ENCODE results near the gene GARIN5B. TPM values are rescaled to one million over a fixed set of nuclear protein-coding genes. Genes with fewer than 3 reads are reported as not detected.
A peak's percentile ranks its signal among the peaks of the same experiment; 100 is the strongest.

The GARIN5B gene
- total and polyA plus RNA-seq, 2 of the 13 experiments (the other 11 are each of a cell fraction or from before 2014, with no cell fraction given), result not detected

DNA sequence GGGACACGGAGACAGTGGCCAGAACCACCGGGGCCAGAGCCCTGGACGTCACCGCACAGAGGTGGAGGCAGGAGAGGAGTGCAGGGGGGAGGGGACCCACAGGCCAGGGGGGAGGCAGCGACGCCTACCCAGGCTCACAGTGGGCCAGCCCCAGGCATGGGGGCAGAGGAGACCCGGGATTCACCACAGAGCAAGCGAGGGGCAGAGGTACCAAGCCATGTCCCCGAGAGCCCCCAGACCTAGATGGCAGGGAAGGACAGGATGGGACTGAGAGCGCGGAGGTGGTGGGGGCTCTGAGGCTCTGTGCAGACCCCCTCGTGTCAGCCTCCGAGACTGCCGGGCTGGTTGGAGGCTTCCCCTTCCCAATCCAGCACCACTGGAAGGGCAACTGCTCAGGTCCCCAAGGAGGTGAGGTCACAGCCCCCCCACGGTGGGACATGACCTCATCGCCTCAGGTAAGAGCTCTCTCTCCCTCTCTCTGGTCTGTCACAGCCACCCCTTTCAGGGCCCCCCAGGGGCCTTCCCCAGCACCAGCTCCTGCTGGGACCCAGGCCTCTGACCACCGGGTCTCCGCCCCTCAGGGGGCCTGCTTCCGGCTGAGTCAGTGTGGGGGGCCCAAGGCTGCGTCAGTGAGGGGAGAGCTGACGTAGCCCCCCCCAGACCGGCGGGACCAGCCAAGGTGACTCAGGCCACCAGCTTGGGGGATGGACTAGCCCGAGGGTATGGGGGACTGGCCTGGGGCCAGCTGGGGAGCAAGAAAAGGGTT is 9.4 kb upstream of the GARIN5B start (continued):
- TF ChIP-seq, protein P1, sequence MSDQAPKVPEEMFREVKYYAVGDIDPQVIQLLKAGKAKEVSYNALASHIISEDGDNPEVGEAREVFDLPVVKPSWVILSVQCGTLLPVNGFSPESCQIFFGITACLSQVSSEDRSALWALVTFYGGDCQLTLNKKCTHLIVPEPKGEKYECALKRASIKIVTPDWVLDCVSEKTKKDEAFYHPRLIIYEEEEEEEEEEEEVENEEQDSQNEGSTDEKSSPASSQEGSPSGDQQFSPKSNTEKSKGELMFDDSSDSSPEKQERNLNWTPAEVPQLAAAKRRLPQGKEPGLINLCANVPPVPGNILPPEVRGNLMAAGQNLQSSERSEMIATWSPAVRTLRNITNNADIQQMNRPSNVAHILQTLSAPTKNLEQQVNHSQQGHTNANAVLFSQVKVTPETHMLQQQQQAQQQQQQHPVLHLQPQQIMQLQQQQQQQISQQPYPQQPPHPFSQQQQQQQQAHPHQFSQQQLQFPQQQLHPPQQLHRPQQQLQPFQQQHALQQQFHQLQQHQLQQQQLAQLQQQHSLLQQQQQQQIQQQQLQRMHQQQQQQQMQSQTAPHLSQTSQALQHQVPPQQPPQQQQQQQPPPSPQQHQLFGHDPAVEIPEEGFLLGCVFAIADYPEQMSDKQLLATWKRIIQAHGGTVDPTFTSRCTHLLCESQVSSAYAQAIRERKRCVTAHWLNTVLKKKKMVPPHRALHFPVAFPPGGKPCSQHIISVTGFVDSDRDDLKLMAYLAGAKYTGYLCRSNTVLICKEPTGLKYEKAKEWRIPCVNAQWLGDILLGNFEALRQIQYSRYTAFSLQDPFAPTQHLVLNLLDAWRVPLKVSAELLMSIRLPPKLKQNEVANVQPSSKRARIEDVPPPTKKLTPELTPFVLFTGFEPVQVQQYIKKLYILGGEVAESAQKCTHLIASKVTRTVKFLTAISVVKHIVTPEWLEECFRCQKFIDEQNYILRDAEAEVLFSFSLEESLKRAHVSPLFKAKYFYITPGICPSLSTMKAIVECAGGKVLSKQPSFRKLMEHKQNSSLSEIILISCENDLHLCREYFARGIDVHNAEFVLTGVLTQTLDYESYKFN (CRISPR knock-in tag; conservative IDR thresholded peaks at IDR 0.05), result peak; percentile 52
- TF ChIP-seq NR2F6 (IDR thresholded peaks at IDR 0.05), result 0 out of 2 replicates have a peak, but pooled peaks have one; percentile 17
- TF ChIP-seq NR2F6 (CRISPR knock-in tag; IDR thresholded peaks at IDR 0.05), result no peak
- peak; percentile 21; the same call in 1 of the 2 replicates for TF ChIP-seq CREB1 (IDR thresholded peaks at IDR 0.05)
- TF ChIP-seq CREB1 (CRISPR knock-in tag; IDR thresholded peaks at IDR 0.05), result peak; percentile 26; the same call in 1 of the 2 replicates
- no peak for TF ChIP-seq ZNF432 (CRISPR knock-in tag; IDR thresholded peaks at IDR 0.05; ENCODE audit: borderline replicate concordance)
- TF ChIP-seq ZC3H13 (CRISPR knock-in tag; IDR thresholded peaks at IDR 0.05), result no peak
- no peak for TF ChIP-seq TAF1 (CRISPR knock-in tag; IDR thresholded peaks at IDR 0.05)
- no peak for TF ChIP-seq CHD2 (IDR thresholded peaks at IDR 0.05; ENCODE audit: low read depth, low read length)
- TF ChIP-seq ZNF317 (CRISPR knock-in tag; IDR thresholded peaks at IDR 0.05), result no peak
- TF ChIP-seq, protein P2, sequence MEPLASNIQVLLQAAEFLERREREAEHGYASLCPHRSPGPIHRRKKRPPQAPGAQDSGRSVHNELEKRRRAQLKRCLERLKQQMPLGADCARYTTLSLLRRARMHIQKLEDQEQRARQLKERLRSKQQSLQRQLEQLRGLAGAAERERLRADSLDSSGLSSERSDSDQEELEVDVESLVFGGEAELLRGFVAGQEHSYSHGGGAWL (CRISPR knock-in tag; IDR thresholded peaks at IDR 0.05), result no peak
- TF ChIP-seq ZNF362 (CRISPR knock-in tag; IDR thresholded peaks at IDR 0.05; ENCODE audit: borderline replicate concordance), result no peak
- no peak for TF ChIP-seq ZNF501 (CRISPR knock-in tag; IDR thresholded peaks at IDR 0.05)
- no peak for TF ChIP-seq NFIB (CRISPR knock-in tag; IDR thresholded peaks at IDR 0.05; ENCODE audit: borderline replicate concordance)
- no peak for TF ChIP-seq IKZF4 (CRISPR knock-in tag; IDR thresholded peaks at IDR 0.05; ENCODE audit: borderline replicate concordance, low read depth, not compliant biosample characterization)
- TF ChIP-seq, protein P3, sequence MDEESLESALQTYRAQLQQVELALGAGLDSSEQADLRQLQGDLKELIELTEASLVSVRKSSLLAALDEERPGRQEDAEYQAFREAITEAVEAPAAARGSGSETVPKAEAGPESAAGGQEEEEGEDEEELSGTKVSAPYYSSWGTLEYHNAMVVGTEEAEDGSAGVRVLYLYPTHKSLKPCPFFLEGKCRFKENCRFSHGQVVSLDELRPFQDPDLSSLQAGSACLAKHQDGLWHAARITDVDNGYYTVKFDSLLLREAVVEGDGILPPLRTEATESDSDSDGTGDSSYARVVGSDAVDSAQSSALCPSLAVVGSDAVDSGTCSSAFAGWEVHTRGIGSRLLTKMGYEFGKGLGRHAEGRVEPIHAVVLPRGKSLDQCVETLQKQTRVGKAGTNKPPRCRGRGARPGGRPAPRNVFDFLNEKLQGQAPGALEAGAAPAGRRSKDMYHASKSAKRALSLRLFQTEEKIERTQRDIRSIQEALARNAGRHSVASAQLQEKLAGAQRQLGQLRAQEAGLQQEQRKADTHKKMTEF (CRISPR knock-in tag; IDR thresholded peaks at IDR 0.05), result no peak
- no peak for TF ChIP-seq CHCHD3 (CRISPR knock-in tag; IDR thresholded peaks at IDR 0.05)
- TF ChIP-seq ZNF550 (CRISPR knock-in tag; IDR thresholded peaks at IDR 0.05; ENCODE audit: borderline replicate concordance), result no peak
- TF ChIP-seq CC2D1A (CRISPR knock-in tag; IDR thresholded peaks at IDR 0.05), result no peak
- TF ChIP-seq ZC3H4 (CRISPR knock-in tag; IDR thresholded peaks at IDR 0.05; ENCODE audit: borderline replicate concordance), result no peak
- TF ChIP-seq REL (CRISPR knock-in tag; conservative IDR thresholded peaks at IDR 0.05), result no peak
- TF ChIP-seq, protein P4, sequence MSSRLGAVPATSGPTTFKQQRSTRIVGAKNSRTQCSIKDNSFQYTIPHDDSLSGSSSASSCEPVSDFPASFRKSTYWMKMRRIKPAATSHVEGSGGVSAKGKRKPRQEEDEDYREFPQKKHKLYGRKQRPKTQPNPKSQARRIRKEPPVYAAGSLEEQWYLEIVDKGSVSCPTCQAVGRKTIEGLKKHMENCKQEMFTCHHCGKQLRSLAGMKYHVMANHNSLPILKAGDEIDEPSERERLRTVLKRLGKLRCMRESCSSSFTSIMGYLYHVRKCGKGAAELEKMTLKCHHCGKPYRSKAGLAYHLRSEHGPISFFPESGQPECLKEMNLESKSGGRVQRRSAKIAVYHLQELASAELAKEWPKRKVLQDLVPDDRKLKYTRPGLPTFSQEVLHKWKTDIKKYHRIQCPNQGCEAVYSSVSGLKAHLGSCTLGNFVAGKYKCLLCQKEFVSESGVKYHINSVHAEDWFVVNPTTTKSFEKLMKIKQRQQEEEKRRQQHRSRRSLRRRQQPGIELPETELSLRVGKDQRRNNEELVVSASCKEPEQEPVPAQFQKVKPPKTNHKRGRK (CRISPR knock-in tag; IDR thresholded peaks at IDR 0.05), result no peak
- TF ChIP-seq XBP1 (CRISPR knock-in tag; IDR thresholded peaks at IDR 0.05), result no peak
